Endothelial cell (in vitro differentiated cells): Measurements from ENCODE around the gene R3HDM4. TPM values are rescaled to one million over a fixed set of nuclear protein-coding genes. Genes with fewer than 3 reads are reported as not detected.
A peak's percentile ranks its signal among the peaks of the same experiment; 100 is the strongest.

Experiments used
- DNase-seq: peaks from one replicate; pipeline ENCODE4 v3.0.0; 2021; ENCODE audit warnings: low spot score
- H3K27ac Mint-ChIP-seq: one replicate; pipeline ENCODE4 v1.8.0; 2021; ENCODE audit warnings: mixed read lengths, inconsistent platforms; ENCODE audit not compliant: unreplicated experiment
- H3K27me3 Mint-ChIP-seq: one replicate; pipeline ENCODE4 v1.8.0; 2021; ENCODE audit warnings: mild to moderate bottlenecking, moderate library complexity, mixed read lengths, inconsistent platforms; ENCODE audit not compliant: unreplicated experiment
- H3K36me3 Mint-ChIP-seq: one replicate; pipeline ENCODE4 v1.8.0; 2021; ENCODE audit warnings: mild to moderate bottlenecking, low read depth, mixed read lengths, inconsistent platforms; ENCODE audit not compliant: unreplicated experiment
- H3K4me1 Mint-ChIP-seq: one replicate; pipeline ENCODE4 v1.8.0; 2021; ENCODE audit warnings: mild to moderate bottlenecking, mixed read lengths, inconsistent platforms; ENCODE audit not compliant: unreplicated experiment
- H3K4me3 Mint-ChIP-seq: one replicate; pipeline ENCODE4 v1.8.0; 2021; ENCODE audit warnings: mild to moderate bottlenecking, mixed read lengths, inconsistent platforms; ENCODE audit not compliant: unreplicated experiment
- H3K9me3 Mint-ChIP-seq: one replicate; pipeline ENCODE4 v1.8.0; 2021; ENCODE audit warnings: mixed read lengths, inconsistent platforms; ENCODE audit not compliant: unreplicated experiment
- total RNA-seq: library from RNA; stranded (reverse); fragmentation: NEBNext Ultra II Directional; extraction: Animal tissue kit (Norgen Biotek cat#: 25700); gene quantifications from one replicate; pipeline ENCODE4 v1.2.1, GENCODE V29; 2021; ENCODE audit not compliant: unreplicated experiment
- TF ChIP-seq, protein P1 (sequence below): fragments of 200-600 bp; sonication (generic); IDR thresholded peaks from one replicate; pipeline ENCODE4 v1.5.0; 2021; ENCODE audit warnings: antibody characterized with exemption; ENCODE audit not compliant: unreplicated experiment

The R3HDM4 gene
- total RNA-seq, 1 donor from 2014 or later: 40.6 TPM

DNA sequence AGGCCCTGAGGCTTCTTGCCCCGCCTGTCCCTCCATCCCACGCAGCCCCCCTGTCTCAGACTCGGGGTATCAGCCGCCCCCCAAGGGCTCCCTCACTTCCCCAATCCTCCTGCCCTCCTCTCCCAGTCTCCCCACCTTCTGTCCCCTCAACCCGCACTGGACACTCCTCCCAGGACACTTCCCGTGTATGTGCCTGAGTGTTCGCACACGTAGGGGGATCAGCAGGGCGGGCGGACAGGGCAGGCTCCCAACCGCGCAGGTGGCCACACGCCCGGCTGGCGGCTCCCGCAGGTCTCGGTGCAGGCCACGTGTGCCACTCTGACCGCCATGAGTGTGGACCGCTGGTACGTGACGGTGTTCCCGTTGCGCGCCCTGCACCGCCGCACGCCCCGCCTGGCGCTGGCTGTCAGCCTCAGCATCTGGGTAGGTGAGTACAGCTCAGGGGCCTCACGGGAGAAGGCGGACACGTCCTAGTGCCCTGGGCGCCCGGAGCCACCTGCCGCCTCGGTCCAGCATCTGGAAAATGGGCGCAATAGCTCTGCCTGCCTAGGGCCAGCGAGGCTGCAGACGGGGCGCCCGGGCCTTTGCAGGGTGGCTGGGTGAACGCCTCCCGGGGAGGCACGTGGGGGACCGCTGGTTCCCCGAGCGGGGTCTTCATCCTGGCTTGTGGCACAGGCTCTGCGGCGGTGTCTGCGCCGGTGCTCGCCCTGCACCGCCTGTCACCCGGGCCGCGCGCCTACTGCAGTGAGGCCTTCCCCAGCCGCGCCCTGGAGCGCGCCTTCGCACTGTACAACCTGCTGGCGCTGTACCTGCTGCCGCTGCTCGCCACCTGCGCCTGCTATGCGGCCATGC lies 6.4 kb upstream of the R3HDM4 start:
- Mint-ChIP-seq H3K27ac (no peak overlapping the region), H3K9me3 (no peaks in the 10 kb centered on the region), H3K27me3 (peaks cover 7% of the 10 kb centered on the region), H3K4me3 (no peak overlapping the region), H3K4me1 (peaks cover 2% of the 10 kb centered on the region), H3K36me3 (peaks cover 9% of the 10 kb centered on the region)
- TF ChIP-seq, protein P1, sequence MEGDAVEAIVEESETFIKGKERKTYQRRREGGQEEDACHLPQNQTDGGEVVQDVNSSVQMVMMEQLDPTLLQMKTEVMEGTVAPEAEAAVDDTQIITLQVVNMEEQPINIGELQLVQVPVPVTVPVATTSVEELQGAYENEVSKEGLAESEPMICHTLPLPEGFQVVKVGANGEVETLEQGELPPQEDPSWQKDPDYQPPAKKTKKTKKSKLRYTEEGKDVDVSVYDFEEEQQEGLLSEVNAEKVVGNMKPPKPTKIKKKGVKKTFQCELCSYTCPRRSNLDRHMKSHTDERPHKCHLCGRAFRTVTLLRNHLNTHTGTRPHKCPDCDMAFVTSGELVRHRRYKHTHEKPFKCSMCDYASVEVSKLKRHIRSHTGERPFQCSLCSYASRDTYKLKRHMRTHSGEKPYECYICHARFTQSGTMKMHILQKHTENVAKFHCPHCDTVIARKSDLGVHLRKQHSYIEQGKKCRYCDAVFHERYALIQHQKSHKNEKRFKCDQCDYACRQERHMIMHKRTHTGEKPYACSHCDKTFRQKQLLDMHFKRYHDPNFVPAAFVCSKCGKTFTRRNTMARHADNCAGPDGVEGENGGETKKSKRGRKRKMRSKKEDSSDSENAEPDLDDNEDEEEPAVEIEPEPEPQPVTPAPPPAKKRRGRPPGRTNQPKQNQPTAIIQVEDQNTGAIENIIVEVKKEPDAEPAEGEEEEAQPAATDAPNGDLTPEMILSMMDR: no peak
- DNase-seq: no peak

DNA sequence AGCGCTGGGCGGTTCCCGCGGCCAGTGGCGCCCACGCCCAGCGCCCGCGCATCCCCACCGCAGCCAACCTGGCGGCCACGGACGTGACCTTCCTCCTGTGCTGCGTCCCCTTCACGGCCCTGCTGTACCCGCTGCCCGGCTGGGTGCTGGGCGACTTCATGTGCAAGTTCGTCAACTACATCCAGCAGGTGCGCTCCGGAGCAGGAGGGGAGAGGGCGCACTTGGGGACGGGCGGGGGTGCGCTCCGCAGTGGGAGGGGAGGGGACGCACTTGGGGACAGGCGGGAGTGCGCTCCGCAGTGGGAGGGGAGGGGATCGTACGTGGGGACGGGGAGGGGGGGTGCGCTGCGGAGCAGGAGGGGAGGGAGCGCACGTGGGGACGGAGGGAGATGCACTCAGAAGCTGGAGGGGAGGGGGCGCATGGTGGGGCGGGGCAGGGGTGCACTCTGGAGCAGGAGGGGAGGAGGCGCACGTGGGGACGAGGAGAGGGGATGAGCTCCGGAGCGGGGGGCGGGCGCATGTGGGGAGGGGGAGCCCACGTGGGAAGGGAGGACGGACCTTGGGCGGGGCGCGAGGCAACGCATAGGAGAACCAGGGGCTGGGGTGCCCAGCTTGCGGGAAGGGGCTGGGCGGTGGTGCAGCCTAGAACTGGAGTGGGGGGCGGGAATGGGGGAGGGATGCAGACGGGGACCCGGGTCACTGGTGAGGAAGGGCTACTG lies 5.6 kb upstream of the R3HDM4 start:
- Mint-ChIP-seq H3K4me1 (peaks cover 2% of the 10 kb centered on the region), H3K4me3 (no peak overlapping the region), H3K27ac (no peak overlapping the region), H3K9me3 (no peaks in the 10 kb centered on the region), H3K36me3 (peaks cover 9% of the 10 kb centered on the region), H3K27me3 (peaks cover 8% of the 10 kb centered on the region)
- DNase-seq: no peak
- TF ChIP-seq, protein P1: no peak

DNA sequence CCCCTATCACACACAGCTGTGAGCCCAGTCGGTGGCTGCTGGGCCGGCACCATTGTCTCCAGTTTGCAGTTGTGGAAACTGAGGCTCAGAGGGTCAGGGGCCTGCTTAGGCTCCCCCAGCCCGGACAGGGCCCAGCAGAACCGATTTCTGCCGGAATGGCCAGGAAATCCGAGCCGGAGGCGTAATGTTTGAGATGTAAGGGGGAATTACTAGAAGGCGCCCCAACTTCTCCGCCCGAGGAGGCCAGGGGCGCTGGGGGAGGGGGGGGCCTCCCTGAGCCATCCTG lies 5.1 kb upstream of the R3HDM4 start:
- DNase-seq: no peak
- TF ChIP-seq, protein P1: no peak
- peaks cover 2% of the 10 kb centered on the region for H3K4me1 Mint-ChIP-seq
- no peaks in the 10 kb centered on the region for H3K9me3 Mint-ChIP-seq
- H3K27me3 Mint-ChIP-seq: peaks cover 8% of the 10 kb centered on the region
- no peak overlapping the region for H3K4me3 Mint-ChIP-seq
- peaks cover 9% of the 10 kb centered on the region for H3K36me3 Mint-ChIP-seq
- H3K27ac Mint-ChIP-seq: no peak overlapping the region

DNA sequence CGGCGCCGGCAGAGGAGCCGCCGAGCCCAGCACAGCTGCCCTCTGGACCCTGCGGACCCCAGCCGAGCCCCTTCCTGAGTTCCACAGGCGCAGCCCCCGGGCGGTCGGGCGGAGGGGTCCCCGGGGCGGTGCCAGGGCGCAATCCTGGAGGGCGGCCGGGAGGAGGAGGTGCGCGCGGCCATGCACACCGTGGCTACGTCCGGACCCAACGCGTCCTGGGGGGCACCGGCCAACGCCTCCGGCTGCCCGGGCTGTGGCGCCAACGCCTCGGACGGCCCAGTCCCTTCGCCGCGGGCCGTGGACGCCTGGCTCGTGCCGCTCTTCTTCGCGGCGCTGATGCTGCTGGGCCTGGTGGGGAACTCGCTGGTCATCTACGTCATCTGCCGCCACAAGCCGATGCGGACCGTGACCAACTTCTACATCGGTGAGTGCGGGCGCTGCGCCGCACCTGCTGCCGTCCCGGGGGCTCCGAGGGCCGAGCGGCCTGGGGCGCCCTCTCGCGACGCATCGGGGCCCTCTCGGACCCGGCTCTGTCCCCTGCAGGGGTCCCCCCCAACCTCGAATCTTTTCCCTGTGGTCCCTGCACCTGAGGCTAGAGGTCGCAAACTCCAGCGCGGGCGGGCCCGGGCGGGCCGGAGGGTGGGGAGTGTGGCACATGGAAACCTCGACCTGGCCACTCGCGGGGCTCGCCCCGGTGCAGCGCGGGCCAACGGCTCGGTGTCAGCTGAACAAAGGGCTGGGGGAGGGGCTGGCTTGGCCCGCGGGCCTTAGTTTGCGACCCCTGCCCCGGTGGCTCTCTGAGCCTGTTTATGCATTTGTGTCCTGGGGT lies 4.5 kb upstream of the R3HDM4 start, which contains the start of gene KISS1R:
Gene KISS1R, plus strand, starts transcription at position 11 of the 829 bp plus-strand sequence. Its CDS starts 170 bp downstream, at position 181.
- H3K4me1 Mint-ChIP-seq: peaks cover 2% of the 10 kb centered on the region
- H3K9me3 Mint-ChIP-seq: no peaks in the 10 kb centered on the region
- peaks cover 8% of the 10 kb centered on the region for H3K27me3 Mint-ChIP-seq
- H3K4me3 Mint-ChIP-seq: no peak within 1 kb of the TSS
- peaks cover 9% of the 10 kb centered on the region for H3K36me3 Mint-ChIP-seq
- no peak for DNase-seq
- no peak within 1 kb of the TSS for H3K27ac Mint-ChIP-seq
- TF ChIP-seq, protein P1: peak; percentile 25
